HEK293 (cell line): ENCODE results near the gene SNAPC2.

Experiments
- ELK4 ChIP-seq: IDR thresholded peaks from 2 replicates; pipeline ENCODE4 v1.6.1; 2011; ENCODE audit warnings: mild to moderate bottlenecking, low read depth, low read length, borderline replicate concordance
- GFI1B ChIP-seq: fragments of 450-650 bp; formaldehyde crosslinking; IDR thresholded peaks from 2 replicates; pipeline ENCODE4 v1.5.1; 2016; ENCODE audit warnings: missing biosample characterization, missing genetic modification characterization
- KLF10 ChIP-seq: fragments of 450-650 bp; IDR thresholded peaks from 2 replicates; pipeline ENCODE4 v1.5.1; 2018; ENCODE audit warnings: missing biosample characterization, mild to moderate bottlenecking, missing genetic modification characterization
- KLF7 ChIP-seq: fragments of 450-650 bp; formaldehyde crosslinking; IDR thresholded peaks from 2 replicates; pipeline ENCODE4 v1.5.1; 2016; ENCODE audit warnings: missing biosample characterization, missing genetic modification characterization, borderline replicate concordance
- KLF8 ChIP-seq: fragments of 450-650 bp; formaldehyde crosslinking; IDR thresholded peaks from 2 replicates; pipeline ENCODE4 v1.5.1; 2016; ENCODE audit warnings: missing biosample characterization, missing genetic modification characterization
- OVOL3 ChIP-seq: fragments of 450-650 bp; formaldehyde crosslinking; IDR thresholded peaks from 2 replicates; pipeline ENCODE4 v1.5.1; 2016; ENCODE audit warnings: missing biosample characterization, missing genetic modification characterization
- PBX3 ChIP-seq: sonication (generic); formaldehyde crosslinking; IDR thresholded peaks from 2 replicates; pipeline ENCODE4 v1.8.1; 2022; ENCODE audit warnings: mild to moderate bottlenecking, moderate library complexity, missing genetic modification reagents
- SP3 ChIP-seq: fragments of 450-650 bp; formaldehyde crosslinking; IDR thresholded peaks from 2 replicates; pipeline ENCODE4 v1.5.1; 2016; ENCODE audit warnings: missing biosample characterization, missing genetic modification characterization
- ZBTB1 ChIP-seq: fragments of 450-650 bp; formaldehyde crosslinking; IDR thresholded peaks from 2 replicates; pipeline ENCODE4 v1.5.1; 2016; ENCODE audit warnings: missing biosample characterization, missing genetic modification characterization
- ZBTB10 ChIP-seq: fragments of 450-650 bp; formaldehyde crosslinking; IDR thresholded peaks from 2 replicates; pipeline ENCODE4 v1.5.1; 2016; ENCODE audit warnings: missing biosample characterization, missing genetic modification characterization
- ZNF223 ChIP-seq: fragments of 450-650 bp; formaldehyde crosslinking; IDR thresholded peaks from 2 replicates; pipeline ENCODE4 v1.5.1; 2016; ENCODE audit warnings: missing biosample characterization, missing genetic modification characterization
- ZNF302 ChIP-seq: fragments of 450-650 bp; formaldehyde crosslinking; IDR thresholded peaks from 2 replicates; pipeline ENCODE4 v1.5.1; 2016; ENCODE audit warnings: missing biosample characterization, missing genetic modification characterization, low read depth
- ZNF350 ChIP-seq: fragments of 450-650 bp; formaldehyde crosslinking; IDR thresholded peaks from 2 replicates; pipeline ENCODE4 v1.5.0; 2017; ENCODE audit warnings: missing biosample characterization, mild to moderate bottlenecking, missing genetic modification characterization
- ZNF426 ChIP-seq: fragments of 450-650 bp; formaldehyde crosslinking; IDR thresholded peaks from 2 replicates; pipeline ENCODE4 v1.5.1; 2017; ENCODE audit warnings: missing biosample characterization, missing genetic modification characterization, mild to moderate bottlenecking, inconsistent platforms, moderate library complexity
- ZNF48 ChIP-seq: fragments of 450-650 bp; formaldehyde crosslinking; IDR thresholded peaks from 2 replicates; pipeline ENCODE4 v1.5.1; 2016; ENCODE audit warnings: missing biosample characterization, missing genetic modification characterization
- ZNF530 ChIP-seq: fragments of 450-650 bp; formaldehyde crosslinking; IDR thresholded peaks from 2 replicates; pipeline ENCODE4 v1.5.1; 2016; ENCODE audit warnings: low read depth, missing biosample characterization, missing genetic modification characterization
- ZNF548 ChIP-seq: fragments of 450-650 bp; formaldehyde crosslinking; IDR thresholded peaks from 2 replicates; pipeline ENCODE4 v1.5.1; 2016; ENCODE audit warnings: missing biosample characterization, missing genetic modification characterization
- ZNF549 ChIP-seq: fragments of 450-650 bp; IDR thresholded peaks from 2 replicates; pipeline ENCODE4 v1.5.1; 2018; ENCODE audit warnings: missing biosample characterization, missing genetic modification characterization, mild to moderate bottlenecking, inconsistent platforms, moderate library complexity
- ZNF558 ChIP-seq: fragments of 450-650 bp; formaldehyde crosslinking; IDR thresholded peaks from 2 replicates; pipeline ENCODE4 v1.5.1; 2016; ENCODE audit warnings: missing biosample characterization, missing genetic modification characterization
- ZNF76 ChIP-seq: fragments of 450-650 bp; formaldehyde crosslinking; IDR thresholded peaks from 2 replicates; pipeline ENCODE4; 2016; ENCODE audit warnings: low read depth, missing biosample characterization, missing genetic modification characterization, borderline replicate concordance
- ZNF837 ChIP-seq: fragments of 450-650 bp; formaldehyde crosslinking; IDR thresholded peaks from 2 replicates; pipeline ENCODE4 v1.5.1; 2016; ENCODE audit warnings: missing biosample characterization, missing genetic modification characterization
- ZNF843 ChIP-seq: fragments of 450-650 bp; formaldehyde crosslinking; IDR thresholded peaks from 2 replicates; pipeline ENCODE4 v1.5.1; 2016; ENCODE audit warnings: missing biosample characterization, missing genetic modification characterization
- TF ChIP-seq, protein P1 (sequence below): fragments of 450-650 bp; formaldehyde crosslinking; IDR thresholded peaks from 2 replicates; pipeline ENCODE4 v1.5.1; 2017; ENCODE audit warnings: missing biosample characterization, missing genetic modification characterization
- TF ChIP-seq, protein P2 (sequence below): fragments of 450-650 bp; formaldehyde crosslinking; IDR thresholded peaks from 2 replicates; pipeline ENCODE4 v1.5.1; 2016; ENCODE audit warnings: missing biosample characterization, missing genetic modification characterization
- TF ChIP-seq, protein P3 (sequence below): fragments of 450-650 bp; formaldehyde crosslinking; IDR thresholded peaks from 2 replicates; pipeline ENCODE4 v1.5.1; 2016; ENCODE audit warnings: missing biosample characterization, missing genetic modification characterization
- TF ChIP-seq, protein P4 (sequence below): fragments of 450-650 bp; formaldehyde crosslinking; IDR thresholded peaks from 2 replicates; pipeline ENCODE4 v1.5.1; 2016; ENCODE audit warnings: missing biosample characterization, missing genetic modification characterization

The SNAPC2 gene

DNA sequence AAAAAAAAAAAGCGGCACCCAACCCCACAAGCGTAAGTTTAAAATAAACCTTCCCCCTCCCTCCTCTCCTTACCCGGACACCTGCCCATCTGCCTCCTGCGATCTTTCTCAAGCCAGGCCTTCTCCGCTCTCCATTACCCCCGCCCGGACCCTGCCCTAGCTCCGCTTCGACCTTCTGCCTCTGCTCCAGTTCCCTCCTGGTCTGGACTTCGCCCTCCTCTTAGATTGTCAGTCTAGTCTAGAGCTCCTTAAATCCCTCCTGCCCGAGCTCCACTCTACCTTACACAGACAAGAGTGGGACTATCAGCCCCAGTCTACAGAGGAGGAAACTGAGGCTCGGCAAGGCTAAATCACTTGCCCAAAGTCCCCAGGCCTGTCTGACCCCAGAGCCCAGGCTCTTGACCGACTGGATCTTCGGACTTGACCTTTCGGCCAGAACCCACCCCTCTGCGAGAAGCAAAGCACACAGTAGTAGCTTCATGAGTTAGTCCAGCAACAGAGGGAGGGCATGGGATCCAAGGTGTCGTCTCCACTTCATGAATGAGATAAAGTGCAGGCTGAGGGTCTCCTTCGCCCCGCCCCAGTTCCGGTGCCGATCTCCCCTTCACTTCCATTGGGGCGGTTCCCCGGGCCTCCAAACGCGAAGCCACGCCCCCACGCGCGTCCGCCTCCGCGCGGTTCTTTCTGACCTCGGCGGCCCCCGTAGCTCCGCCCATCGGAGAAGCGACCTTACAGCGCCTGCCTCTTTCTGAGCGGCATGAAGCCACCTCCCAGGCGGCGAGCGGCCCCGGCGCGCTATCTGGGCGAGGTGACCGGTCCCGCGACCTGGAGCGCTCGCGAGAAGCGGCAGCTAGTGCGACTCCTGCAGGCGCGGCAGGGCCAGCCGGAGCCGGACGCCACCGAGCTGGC, at the start of gene SNAPC2 (continued):
- no peak for TF ChIP-seq ZBTB10
- TF ChIP-seq, protein P1, sequence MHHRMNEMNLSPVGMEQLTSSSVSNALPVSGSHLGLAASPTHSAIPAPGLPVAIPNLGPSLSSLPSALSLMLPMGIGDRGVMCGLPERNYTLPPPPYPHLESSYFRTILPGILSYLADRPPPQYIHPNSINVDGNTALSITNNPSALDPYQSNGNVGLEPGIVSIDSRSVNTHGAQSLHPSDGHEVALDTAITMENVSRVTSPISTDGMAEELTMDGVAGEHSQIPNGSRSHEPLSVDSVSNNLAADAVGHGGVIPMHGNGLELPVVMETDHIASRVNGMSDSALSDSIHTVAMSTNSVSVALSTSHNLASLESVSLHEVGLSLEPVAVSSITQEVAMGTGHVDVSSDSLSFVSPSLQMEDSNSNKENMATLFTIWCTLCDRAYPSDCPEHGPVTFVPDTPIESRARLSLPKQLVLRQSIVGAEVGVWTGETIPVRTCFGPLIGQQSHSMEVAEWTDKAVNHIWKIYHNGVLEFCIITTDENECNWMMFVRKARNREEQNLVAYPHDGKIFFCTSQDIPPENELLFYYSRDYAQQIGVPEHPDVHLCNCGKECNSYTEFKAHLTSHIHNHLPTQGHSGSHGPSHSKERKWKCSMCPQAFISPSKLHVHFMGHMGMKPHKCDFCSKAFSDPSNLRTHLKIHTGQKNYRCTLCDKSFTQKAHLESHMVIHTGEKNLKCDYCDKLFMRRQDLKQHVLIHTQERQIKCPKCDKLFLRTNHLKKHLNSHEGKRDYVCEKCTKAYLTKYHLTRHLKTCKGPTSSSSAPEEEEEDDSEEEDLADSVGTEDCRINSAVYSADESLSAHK (tag by site-specific recombination) = no peak
- TF ChIP-seq ZNF223 (tag by site-specific recombination) = no peak
- TF ChIP-seq ZBTB1 (tag by site-specific recombination) = 0 out of 2 replicates have a peak, but pooled peaks have one; percentile 7
- TF ChIP-seq ZNF76 (tag by site-specific recombination) = no peak; the same call in 1 of the 2 replicates
- TF ChIP-seq, protein P2, sequence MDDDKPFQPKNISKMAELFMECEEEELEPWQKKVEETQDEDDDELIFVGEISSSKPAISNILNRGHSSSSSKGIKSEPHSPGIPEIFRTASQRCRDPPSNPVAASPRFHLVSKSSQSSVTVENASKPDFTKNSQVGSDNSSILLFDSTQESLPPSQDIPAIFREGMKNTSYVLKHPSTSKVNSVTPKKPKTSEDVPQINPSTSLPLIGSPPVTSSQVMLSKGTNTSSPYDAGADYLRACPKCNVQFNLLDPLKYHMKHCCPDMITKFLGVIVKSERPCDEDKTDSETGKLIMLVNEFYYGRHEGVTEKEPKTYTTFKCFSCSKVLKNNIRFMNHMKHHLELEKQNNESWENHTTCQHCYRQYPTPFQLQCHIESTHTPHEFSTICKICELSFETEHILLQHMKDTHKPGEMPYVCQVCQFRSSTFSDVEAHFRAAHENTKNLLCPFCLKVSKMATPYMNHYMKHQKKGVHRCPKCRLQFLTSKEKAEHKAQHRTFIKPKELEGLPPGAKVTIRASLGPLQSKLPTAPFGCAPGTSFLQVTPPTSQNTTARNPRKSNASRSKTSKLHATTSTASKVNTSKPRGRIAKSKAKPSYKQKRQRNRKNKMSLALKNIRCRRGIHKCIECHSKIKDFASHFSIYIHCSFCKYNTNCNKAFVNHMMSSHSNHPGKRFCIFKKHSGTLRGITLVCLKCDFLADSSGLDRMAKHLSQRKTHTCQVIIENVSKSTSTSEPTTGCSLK = no peak
- no peak for TF ChIP-seq ZNF48 (tag by site-specific recombination)
- TF ChIP-seq ZNF558 (tag by site-specific recombination) = no peak
- TF ChIP-seq, protein P3, sequence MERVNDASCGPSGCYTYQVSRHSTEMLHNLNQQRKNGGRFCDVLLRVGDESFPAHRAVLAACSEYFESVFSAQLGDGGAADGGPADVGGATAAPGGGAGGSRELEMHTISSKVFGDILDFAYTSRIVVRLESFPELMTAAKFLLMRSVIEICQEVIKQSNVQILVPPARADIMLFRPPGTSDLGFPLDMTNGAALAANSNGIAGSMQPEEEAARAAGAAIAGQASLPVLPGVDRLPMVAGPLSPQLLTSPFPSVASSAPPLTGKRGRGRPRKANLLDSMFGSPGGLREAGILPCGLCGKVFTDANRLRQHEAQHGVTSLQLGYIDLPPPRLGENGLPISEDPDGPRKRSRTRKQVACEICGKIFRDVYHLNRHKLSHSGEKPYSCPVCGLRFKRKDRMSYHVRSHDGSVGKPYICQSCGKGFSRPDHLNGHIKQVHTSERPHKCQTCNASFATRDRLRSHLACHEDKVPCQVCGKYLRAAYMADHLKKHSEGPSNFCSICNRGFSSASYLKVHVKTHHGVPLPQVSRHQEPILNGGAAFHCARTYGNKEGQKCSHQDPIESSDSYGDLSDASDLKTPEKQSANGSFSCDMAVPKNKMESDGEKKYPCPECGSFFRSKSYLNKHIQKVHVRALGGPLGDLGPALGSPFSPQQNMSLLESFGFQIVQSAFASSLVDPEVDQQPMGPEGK (tag by site-specific recombination) = peak; percentile 29; the same call in 1 of the 2 replicates
- no peak for TF ChIP-seq ZNF549 (tag by site-specific recombination)
- TF ChIP-seq KLF7 (tag by site-specific recombination) = peak; percentile 56; the same call in 1 of the 2 replicates
- TF ChIP-seq ZNF426 (tag by site-specific recombination) = no peak
- TF ChIP-seq ZNF530 (tag by site-specific recombination) = no peak
- no peak for TF ChIP-seq ZNF548 (tag by site-specific recombination)
- peak; percentile 92 for TF ChIP-seq SP3
- no peak for TF ChIP-seq OVOL3 (tag by site-specific recombination)
- TF ChIP-seq ELK4 = no peak
- no peak for TF ChIP-seq ZNF843 (tag by site-specific recombination)
- no peak for TF ChIP-seq GFI1B (tag by site-specific recombination)
- TF ChIP-seq PBX3 = no peak; the same call in 1 of the 2 replicates
- peak; percentile 89 for TF ChIP-seq KLF10 (tag by site-specific recombination)
- no peak for TF ChIP-seq ZNF302 (tag by site-specific recombination)
- TF ChIP-seq ZNF350 (tag by site-specific recombination) = no peak
- TF ChIP-seq KLF8 (tag by site-specific recombination) = peak; percentile 81
- TF ChIP-seq, protein P4, sequence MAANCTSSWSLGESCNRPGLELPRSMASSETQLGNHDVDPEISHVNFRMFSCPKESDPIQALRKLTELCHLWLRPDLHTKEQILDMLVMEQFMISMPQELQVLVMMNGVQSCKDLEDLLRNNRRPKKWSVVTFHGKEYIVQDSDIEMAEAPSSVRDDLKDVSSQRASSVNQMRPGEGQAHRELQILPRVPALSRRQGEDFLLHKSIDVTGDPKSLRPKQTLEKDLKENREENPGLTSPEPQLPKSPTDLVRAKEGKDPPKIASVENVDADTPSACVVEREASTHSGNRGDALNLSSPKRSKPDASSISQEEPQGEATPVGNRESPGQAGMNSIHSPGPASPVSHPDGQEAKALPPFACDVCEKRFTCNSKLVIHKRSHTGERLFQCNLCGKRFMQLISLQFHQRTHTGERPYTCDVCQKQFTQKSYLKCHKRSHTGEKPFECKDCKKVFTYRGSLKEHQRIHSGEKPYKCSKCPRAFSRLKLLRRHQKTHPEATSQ (tag by site-specific recombination) = no peak
- no peak for TF ChIP-seq ZNF837
